Karpas-422 (cell line): ENCODE data around the gene C8B. TPM values are rescaled to one million over a fixed set of nuclear protein-coding genes. Genes with fewer than 3 reads are reported as not detected.

Experiments
- DNase-seq: peaks from one replicate; pipeline ENCODE4 v3.0.0-alpha.2; 2015
- H2AFZ ChIP-seq: fragments of 200-600 bp; sonication (generic); 2 replicates; pipeline ENCODE4 v1.6.1; 2014; ENCODE audit warnings: antibody characterized with exemption, low read length, mixed read lengths
- H3K27ac ChIP-seq: fragments of 200-600 bp; sonication (generic); 2 replicates; pipeline ENCODE4 v1.5.1; 2014; ENCODE audit warnings: mild to moderate bottlenecking, low read length, moderate library complexity
- H3K27me3 ChIP-seq: fragments of 200-600 bp; sonication (generic); 2 replicates; pipeline ENCODE4 v1.6.1; 2014; ENCODE audit warnings: low read length, mixed read lengths
- H3K36me3 ChIP-seq: fragments of 200-600 bp; sonication (generic); 2 replicates; pipeline ENCODE4 v1.6.1; 2014; ENCODE audit warnings: low read length, mixed read lengths; ENCODE audit not compliant: insufficient read depth
- H3K4me1 ChIP-seq: fragments of 200-600 bp; sonication (generic); 2 replicates; pipeline ENCODE4 v1.6.1; 2014; ENCODE audit warnings: mild to moderate bottlenecking, low read length, mixed read lengths
- H3K4me2 ChIP-seq: fragments of 200-600 bp; sonication (generic); 2 replicates; pipeline ENCODE4 v1.6.1; 2014; ENCODE audit warnings: low read length, low read depth, mild to moderate bottlenecking; ENCODE audit not compliant: poor library complexity, severe bottlenecking
- H3K4me3 ChIP-seq: fragments of 200-600 bp; sonication (generic); 2 replicates; pipeline ENCODE4 v1.5.1; 2014; ENCODE audit warnings: mild to moderate bottlenecking, antibody characterized with exemption, low read length, mixed read lengths
- H3K79me2 ChIP-seq: fragments of 200-600 bp; sonication (generic); 2 replicates; pipeline ENCODE4 v1.6.1; 2014; ENCODE audit warnings: mild to moderate bottlenecking, low read length, mixed read lengths
- H3K9ac ChIP-seq: fragments of 200-600 bp; sonication (generic); 2 replicates; pipeline ENCODE4 v1.6.0; 2014; ENCODE audit warnings: low read length
- H3K9me2 ChIP-seq: fragments of 200-600 bp; sonication (generic), shearing (Covaris generic); replicated peaks from 2 replicates; pipeline ENCODE4 v1.6.0; 2014; ENCODE audit warnings: mild to moderate bottlenecking, low read length, moderate library complexity; ENCODE audit not compliant: insufficient read depth
- H3K9me3 ChIP-seq: fragments of 300-700, 200-600 bp; sonication (generic); 2 replicates; pipeline ENCODE4 v1.6.1; 2014; ENCODE audit warnings: low read length, mixed read lengths
- H4K20me1 ChIP-seq: fragments of 200-600 bp; sonication (generic); 2 replicates; pipeline ENCODE4 v1.6.1; 2014; ENCODE audit warnings: mild to moderate bottlenecking, antibody characterized with exemption, low read length, low read depth; ENCODE audit not compliant: insufficient read depth
- total RNA-seq: library from RNA; depleted of rRNA; stranded (reverse); fragments of >200 nt; shearing (Covaris generic); gene quantifications from 2 replicates; pipeline ENCODE4 v1.2.3, GENCODE V29; 2014; ENCODE audit warnings: low replicate concordance

Gene C8B
- total RNA-seq, 1 experiment from 2014 or later = not detected

DNA sequence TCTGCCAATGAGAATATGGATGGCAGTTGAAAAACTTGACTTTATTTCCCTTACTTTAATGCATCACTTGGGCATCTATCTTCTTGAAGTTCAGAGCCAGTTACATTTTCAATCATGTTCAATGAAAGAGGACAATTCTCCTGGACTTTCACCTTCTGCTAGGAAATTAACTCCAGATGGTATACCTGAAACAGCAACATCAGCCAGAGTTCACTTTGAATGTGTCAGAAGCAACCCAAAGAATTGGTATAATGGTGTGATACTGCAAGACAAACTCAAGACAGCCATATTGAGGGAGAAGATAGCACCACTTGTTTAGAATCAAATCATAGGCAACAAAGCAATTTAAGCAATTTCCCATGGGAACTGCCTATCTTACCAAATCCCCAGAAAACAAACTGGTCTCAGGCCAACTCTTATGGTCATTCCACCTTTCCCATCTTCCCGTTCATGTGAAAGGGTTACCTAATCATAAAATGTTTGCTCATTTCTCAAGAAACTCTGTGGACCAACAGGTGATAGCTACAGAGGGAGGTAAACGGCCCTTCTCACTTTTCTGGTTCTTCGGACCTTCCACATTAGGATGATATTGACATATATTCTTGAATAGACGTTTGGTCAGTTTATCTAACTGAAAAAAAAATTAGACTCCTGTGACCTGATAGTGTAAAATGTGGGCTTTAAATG, 29.7 kb upstream of the C8B start:
- Histone ChIP-seq H3K4me1 (no peaks in the 10 kb centered on the region), H3K36me3 (no peaks in the 10 kb centered on the region), H3K9me2 (no peaks in the 10 kb centered on the region), H3K27me3 (no peaks in the 10 kb centered on the region), H3K79me2 (no peaks in the 10 kb centered on the region), H2AFZ (no peak overlapping the region), H3K9ac (no peak overlapping the region), H4K20me1 (no peaks in the 10 kb centered on the region), H3K4me3 (no peak overlapping the region), H3K4me2 (no peak overlapping the region), H3K9me3 (no peaks in the 10 kb centered on the region), H3K27ac (no peak overlapping the region)
- no peak for DNase-seq

DNA sequence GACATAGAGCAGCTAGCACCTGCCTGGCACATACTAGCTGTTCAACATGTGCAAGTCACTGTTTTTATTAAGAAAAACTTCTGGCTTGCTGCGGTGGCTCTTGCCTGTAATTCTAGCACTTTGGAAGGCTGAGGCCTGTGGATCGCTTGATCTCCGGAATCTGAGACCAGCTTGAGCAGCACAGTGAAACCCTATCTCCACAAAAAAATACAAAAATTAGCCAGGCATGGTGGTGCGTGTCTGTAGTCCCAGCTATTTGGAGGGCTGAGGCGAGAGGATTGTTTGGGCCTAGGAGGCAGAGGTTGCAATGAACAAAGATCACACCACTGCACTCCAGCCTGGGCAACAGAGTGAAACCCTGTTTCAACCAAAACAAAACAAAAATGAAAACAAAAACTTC, 27.7 kb upstream of the C8B start:
- Histone ChIP-seq H3K4me1 (no peaks in the 10 kb centered on the region), H3K27me3 (no peaks in the 10 kb centered on the region), H3K4me3 (no peak overlapping the region), H2AFZ (no peak overlapping the region), H3K36me3 (no peaks in the 10 kb centered on the region), H3K9ac (no peak overlapping the region), H3K79me2 (no peaks in the 10 kb centered on the region), H3K9me2 (no peaks in the 10 kb centered on the region), H3K27ac (no peak overlapping the region), H3K9me3 (no peaks in the 10 kb centered on the region), H4K20me1 (no peaks in the 10 kb centered on the region), H3K4me2 (no peak overlapping the region)
- DNase-seq = no peak

- H3K4me3 ChIP-seq = no peak overlapping the region
- no peaks in the 10 kb centered on the region for H3K27me3 ChIP-seq
- no peaks in the 10 kb centered on the region for H3K79me2 ChIP-seq
- no peak overlapping the region for H3K9ac ChIP-seq
- no peaks in the 10 kb centered on the region for H4K20me1 ChIP-seq
- H3K27ac ChIP-seq = no peak overlapping the region
- no peak for DNase-seq
- H3K9me2 ChIP-seq = no peaks in the 10 kb centered on the region
- no peaks in the 10 kb centered on the region for H3K36me3 ChIP-seq
- no peaks in the 10 kb centered on the region for H3K4me1 ChIP-seq
- no peaks in the 10 kb centered on the region for H3K9me3 ChIP-seq
- H2AFZ ChIP-seq = no peak overlapping the region
- no peak overlapping the region for H3K4me2 ChIP-seq
Measured at GRCh38 chr1:56992318-56993125, 26.7 kb upstream of the C8B start.

- H4K20me1 ChIP-seq = no peaks in the 10 kb centered on the region
- no peak for DNase-seq
Measured at GRCh38 chr1:56991576-56991975, 25.8 kb upstream of the C8B start.

DNA sequence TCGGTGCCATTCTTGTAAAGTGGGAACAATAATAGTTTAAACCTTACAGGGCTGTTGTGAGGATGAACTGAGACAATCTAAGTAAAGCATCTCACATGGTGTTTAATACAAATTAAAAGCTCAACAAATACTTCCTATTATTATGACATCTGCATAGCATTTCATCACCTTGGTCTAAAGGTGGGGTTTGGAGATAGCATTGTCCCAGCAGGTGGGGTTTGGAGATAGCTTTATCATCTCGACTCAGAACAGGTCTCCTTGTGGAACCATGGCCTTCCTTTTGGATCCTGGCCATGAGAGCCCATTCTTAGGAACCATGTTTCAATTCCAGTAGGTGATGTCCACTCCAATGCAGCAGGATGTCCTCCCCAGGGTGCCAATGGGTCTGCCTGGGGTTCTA, 20.6 kb upstream of the C8B start:
- H3K4me2 ChIP-seq = no peak overlapping the region
- no peaks in the 10 kb centered on the region for H3K36me3 ChIP-seq
- no peak for DNase-seq
- no peak overlapping the region for H3K4me3 ChIP-seq
- H3K27ac ChIP-seq = no peak overlapping the region
- no peaks in the 10 kb centered on the region for H3K9me3 ChIP-seq
- H3K9me2 ChIP-seq = no peaks in the 10 kb centered on the region
- H3K27me3 ChIP-seq = no peaks in the 10 kb centered on the region
- H3K9ac ChIP-seq = no peak overlapping the region
- H4K20me1 ChIP-seq = no peaks in the 10 kb centered on the region
- no peaks in the 10 kb centered on the region for H3K4me1 ChIP-seq
- H2AFZ ChIP-seq = no peak overlapping the region
- H3K79me2 ChIP-seq = no peaks in the 10 kb centered on the region

More at GRCh38 chr1:56991576-56991975, 25.8 kb upstream of the C8B start:
- no peak overlapping the region for H2AFZ ChIP-seq
- H3K27me3 ChIP-seq = no peaks in the 10 kb centered on the region
- H3K27ac ChIP-seq = no peak overlapping the region
- H3K79me2 ChIP-seq = no peaks in the 10 kb centered on the region
- H3K4me3 ChIP-seq = no peak overlapping the region
- no peaks in the 10 kb centered on the region for H3K4me1 ChIP-seq
- no peaks in the 10 kb centered on the region for H3K9me2 ChIP-seq
- no peak overlapping the region for H3K4me2 ChIP-seq
- no peak overlapping the region for H3K9ac ChIP-seq
- no peaks in the 10 kb centered on the region for H3K36me3 ChIP-seq
- no peaks in the 10 kb centered on the region for H3K9me3 ChIP-seq

DNA sequence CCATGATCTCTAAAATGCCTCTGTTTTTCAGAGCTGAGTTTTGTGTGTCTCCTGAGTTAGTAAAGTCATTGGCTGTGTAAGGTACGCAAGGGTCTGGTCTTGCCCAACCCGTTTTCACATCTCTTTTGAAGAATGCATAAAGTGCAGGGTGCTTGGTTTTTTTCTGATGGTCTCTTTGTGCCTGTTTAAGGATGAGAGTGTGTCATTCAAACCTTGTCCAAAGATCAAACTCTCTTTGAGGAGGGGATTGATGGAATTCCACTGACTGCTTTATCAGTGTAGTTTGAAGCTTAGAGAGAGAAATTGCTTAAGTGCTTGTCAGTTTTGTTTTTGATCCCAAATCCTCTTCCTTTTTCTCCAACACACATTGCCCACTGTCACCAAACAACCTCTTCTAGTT, 20.0 kb upstream of the C8B start:
- no peaks in the 10 kb centered on the region for H3K9me2 ChIP-seq
- H3K79me2 ChIP-seq = no peaks in the 10 kb centered on the region
- no peak overlapping the region for H3K4me2 ChIP-seq
- H3K4me3 ChIP-seq = no peak overlapping the region
- H3K36me3 ChIP-seq = no peaks in the 10 kb centered on the region
- no peaks in the 10 kb centered on the region for H3K9me3 ChIP-seq
- no peak overlapping the region for H2AFZ ChIP-seq
- no peak overlapping the region for H3K9ac ChIP-seq
- no peaks in the 10 kb centered on the region for H4K20me1 ChIP-seq
- no peaks in the 10 kb centered on the region for H3K4me1 ChIP-seq
- H3K27me3 ChIP-seq = no peaks in the 10 kb centered on the region
- H3K27ac ChIP-seq = no peak overlapping the region
- DNase-seq = no peak

DNA sequence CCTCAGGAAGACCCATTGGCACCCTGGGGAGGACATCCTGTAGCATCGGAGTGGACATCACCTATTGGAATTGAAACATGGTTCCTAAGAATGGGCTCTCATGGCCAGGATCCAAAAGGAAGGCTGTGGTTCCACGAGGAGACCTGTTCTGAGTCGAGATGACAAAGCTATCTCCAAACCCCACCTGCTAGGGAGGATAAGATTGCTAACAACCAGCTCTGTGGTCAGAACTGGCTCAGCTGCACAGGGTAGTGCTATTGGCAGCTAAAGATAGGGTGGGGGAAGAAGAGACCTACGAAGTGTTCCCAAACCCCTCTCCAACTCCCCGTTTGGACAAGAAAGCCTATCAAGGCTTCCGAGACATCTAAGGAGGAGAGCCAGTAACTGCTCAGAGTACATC, 17.7 kb upstream of the C8B start:
- Histone ChIP-seq H3K9me3 (no peaks in the 10 kb centered on the region), H3K27me3 (no peaks in the 10 kb centered on the region)

GRCh38 chr1:56979986-56980755, 14.4 kb upstream of the C8B start:
- no peak overlapping the region for H2AFZ ChIP-seq
- H3K79me2 ChIP-seq = no peaks in the 10 kb centered on the region
- H3K4me2 ChIP-seq = no peak overlapping the region
- no peak for DNase-seq
- no peaks in the 10 kb centered on the region for H3K36me3 ChIP-seq
- H3K9ac ChIP-seq = no peak overlapping the region
- no peak overlapping the region for H3K4me3 ChIP-seq
- no peaks in the 10 kb centered on the region for H4K20me1 ChIP-seq
- no peaks in the 10 kb centered on the region; the same call in 1 of the 2 replicates for H3K9me3 ChIP-seq
- no peaks in the 10 kb centered on the region for H3K4me1 ChIP-seq
- no peak overlapping the region for H3K27ac ChIP-seq
- H3K27me3 ChIP-seq = no peaks in the 10 kb centered on the region
- no peaks in the 10 kb centered on the region for H3K9me2 ChIP-seq

More for the DNA sequence above, 17.7 kb upstream of the C8B start:
- Histone ChIP-seq H3K27ac (no peak overlapping the region), H2AFZ (no peak overlapping the region), H3K36me3 (no peaks in the 10 kb centered on the region), H3K4me3 (no peak overlapping the region), H3K9ac (no peak overlapping the region), H3K9me2 (no peaks in the 10 kb centered on the region), H3K4me1 (no peaks in the 10 kb centered on the region), H4K20me1 (no peaks in the 10 kb centered on the region), H3K4me2 (no peak overlapping the region), H3K79me2 (no peaks in the 10 kb centered on the region)
- DNase-seq = no peak
